Stimulated activated CD8-positive, alpha-beta memory T cell treated with anti-CD3 and anti-CD28 coated beads, Interleukin-15, amount 100 ng/mL, for 1 hour (primary cell): ENCODE measurements around the gene HECA.
"Not testable (repeated sequence)": the region's sequence is repeated elsewhere in the genome, so short reads cannot be mapped to it uniquely, and the experiment has no call there.

Experiments used
- DNase-seq: peaks from one replicate; pipeline ENCODE4 v3.0.0-alpha.2; 2020; ENCODE audit warnings: low read depth

Gene HECA

GRCh38 chr6:139135578-139136545 lies 982 bp downstream of the HECA start:
- no peak for DNase-seq

DNA sequence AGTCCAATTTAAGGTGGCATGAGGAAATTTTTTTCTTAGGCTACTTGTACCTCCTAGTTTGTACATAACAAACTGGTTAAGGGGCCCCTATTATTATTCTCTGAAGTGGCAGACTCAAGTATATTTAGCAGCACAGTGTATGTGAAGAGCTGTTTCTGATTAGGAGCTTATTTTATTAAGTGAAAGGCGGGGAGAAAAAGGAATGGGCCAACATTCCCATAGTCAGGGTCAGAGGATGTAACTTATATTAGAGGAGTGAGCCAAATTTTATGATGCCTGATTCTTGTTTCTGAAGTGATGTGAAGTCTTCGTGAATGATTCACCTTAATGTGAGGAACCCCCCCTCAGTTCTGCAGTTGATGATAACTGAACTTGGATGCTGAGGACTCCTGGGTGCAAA lies 2.8 kb downstream of the HECA start:
- DNase-seq, result no peak

- DNase-seq, result not testable (repeated sequence)
Observed at GRCh38 chr6:139140854-139141253, 6.0 kb downstream of the HECA start.

- no peak for DNase-seq
Observed at GRCh38 chr6:139142262-139142661, 7.4 kb downstream of the HECA start.

DNA sequence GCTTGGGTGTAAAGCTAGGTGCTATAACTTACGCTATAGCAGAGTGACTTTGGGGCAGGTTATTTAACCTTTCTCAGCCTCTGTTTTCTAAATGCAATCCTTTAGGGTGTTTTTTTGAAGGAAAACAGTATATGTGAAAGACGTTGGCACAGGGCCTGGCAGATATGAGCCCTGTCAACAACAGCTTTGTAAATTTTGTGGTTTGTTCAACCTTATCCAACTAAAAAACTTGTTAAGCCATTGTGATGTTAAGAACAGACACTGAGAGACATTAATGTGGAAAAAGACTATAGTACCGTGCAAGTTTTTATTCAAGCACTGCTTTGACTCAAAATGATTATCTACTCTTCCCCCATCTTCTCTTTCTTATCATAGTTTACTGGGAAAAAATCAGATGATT lies 8.2 kb downstream of the HECA start:
- DNase-seq, result no peak

GRCh38 chr6:139144490-139145085 lies 9.7 kb downstream of the HECA start:
- no peak for DNase-seq

DNA sequence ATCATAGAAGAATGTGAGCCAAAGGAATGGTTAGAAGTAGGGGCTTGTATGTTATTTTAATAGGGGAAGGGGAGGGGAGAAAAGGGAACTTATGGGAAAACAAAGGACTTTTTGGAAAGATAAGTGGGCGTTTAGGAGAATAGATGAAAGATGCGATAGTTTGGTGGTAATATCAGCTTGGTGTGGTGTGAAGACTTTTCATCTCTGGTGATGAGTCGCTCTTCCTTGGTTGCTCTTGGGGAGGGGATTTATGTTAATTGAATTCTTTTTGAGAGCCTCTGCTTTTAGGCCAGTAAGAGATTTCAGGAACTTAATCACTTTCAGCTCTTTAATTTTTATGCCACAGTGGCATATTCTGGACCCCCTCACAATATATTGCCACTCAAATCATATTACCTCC lies 10.8 kb downstream of the HECA start:
- no peak for DNase-seq

DNA sequence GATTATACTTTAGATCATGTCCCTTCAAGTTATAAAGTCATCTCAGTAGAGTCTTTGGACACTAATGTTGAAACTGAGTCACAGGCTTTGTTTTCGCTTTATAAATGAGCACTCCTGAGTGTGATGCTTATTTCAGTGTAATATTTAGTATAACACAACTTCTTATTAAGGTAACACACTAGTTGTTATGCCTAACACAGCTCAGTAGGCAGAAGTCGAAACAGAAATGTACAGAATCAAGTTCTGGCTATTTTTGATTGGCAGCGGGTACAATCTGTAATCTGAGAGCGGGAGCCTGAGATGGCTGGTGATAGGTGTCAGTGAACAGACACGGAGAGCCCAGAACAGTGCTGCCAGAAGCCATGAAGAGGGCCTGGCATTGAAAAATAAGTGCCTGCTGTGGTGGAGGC lies 11.4 kb downstream of the HECA start:
- no peak for DNase-seq

DNA sequence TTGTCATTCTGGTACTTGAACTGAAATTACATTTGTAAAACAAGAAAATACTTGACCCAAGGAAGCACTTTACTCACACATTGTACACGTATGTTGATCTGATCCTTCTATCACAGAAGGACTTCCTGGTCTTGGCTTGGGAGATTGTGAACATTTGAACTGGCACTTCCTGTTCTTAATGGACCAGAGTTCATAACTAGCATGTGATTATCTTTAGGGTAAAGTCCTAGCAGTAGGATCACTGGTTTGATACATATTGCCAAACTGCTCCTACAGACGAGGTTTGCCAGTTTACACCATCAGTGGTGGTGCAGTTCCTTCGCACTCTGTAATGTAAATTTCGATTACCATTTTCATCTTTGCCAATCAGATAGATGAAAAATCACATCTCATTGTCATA lies 12.7 kb downstream of the HECA start:
- DNase-seq, result no peak

DNA sequence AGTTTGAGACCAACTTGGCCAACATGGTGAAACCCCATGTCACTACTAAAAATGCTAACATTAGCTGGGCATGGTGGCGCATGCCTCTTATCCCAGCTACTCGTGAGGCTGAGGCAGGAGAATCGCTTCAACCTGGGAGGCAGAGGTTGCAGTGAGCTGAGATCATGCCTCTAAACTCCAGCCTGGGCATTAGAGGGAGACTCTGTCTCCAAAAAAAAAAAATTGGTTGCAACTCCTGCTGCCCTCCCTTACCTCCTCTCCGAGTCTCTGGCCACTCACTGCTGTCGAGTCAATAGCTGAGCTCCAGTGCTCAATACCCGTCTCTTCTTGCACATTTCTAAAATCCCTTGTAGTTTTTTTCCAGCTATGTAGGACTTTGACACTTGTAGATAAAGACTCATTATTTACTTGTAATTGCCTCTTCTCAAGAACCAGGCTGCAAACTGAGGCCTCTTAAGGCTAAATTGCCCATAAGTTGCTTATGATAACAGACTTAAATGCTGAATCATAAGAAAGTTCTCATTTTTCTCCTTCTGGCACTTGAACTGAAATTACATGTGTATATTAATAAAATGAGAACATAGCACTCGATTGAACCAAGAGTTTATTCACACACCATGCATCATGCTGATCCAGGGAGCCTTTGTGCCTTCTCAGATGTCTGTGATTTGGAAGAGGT lies 13.8 kb downstream of the HECA start:
- no peak for DNase-seq

GRCh38 chr6:139149383-139149782 lies 14.5 kb downstream of the HECA start:
- DNase-seq, result no peak

DNA sequence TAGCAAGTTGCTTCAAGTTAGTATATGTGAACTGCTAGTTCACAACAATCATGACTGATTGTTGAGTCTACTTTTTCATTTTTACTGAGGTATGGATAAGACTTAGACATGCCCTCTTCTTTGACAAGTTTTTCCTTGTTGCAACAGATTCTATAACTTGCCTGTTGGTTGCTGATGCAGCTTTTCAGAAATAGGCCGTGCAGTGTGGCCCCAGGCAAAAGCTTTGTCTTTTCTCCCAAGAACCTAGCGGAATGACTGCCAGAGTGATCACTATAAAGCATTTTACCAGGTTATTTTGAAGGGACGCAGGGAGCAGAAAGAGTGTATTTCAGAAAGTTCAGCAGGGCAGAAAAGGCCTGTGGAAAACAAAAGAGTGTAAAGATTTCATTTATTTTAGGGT lies 16.0 kb downstream of the HECA start:
- DNase-seq, result no peak

- DNase-seq, result no peak
Observed at GRCh38 chr6:139151425-139152087, 16.7 kb downstream of the HECA start.

DNA sequence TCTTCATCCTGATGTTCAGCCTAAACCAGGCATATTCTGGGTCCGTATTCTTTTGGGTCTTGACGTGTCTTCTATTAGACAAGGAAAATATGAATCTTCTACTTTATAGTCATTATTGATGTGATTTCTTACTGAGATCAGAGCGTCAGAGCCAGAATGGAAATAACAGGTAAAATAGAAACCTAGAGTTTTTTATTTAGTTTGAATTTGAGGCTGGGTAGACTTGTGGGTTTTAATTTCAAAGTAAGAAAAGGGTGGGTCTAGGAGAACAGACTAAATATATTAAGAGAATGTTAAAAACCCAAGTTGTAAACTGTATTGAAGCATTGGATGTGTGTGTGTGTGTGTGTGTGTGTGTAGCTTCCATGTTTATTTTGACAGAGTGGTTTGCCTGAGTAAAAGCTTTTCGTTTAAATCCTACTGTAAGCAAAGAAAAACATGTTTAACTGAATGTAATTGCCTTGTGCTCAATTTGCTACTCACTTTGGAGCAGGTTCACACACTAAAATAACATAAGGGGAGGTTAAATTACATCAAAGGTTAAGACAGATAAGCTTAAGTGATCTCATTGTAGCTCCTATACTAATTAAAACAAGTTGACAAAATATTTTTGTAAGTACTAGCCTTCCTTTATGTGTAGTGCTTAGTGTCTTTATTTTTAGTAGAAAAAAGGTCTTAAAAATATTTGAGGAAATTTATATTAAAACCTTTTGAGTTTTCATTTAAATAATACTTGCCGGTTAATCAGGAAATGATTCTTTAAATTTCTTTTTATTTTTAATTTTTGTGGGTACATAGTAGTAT lies 17.4 kb downstream of the HECA start:
- no peak for DNase-seq

DNA sequence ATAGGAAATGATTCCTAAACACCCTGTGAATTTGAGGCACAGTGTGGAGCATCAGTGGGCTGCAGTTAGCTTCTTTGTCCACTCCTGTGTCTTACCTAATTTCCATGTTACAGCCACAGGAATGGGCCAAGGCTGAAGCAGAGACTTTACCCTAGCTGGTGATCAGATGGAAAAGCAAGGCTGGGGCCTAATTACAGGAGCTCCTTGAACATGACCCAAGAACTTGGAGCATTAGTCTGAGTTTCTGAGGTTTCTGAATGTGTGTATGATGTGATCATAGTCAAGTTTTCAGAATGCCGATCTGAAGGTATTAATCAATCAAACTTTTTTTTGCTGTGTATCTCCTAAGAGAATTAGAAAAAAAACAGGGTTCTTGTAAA lies 18.0 kb downstream of the HECA start:
- no peak for DNase-seq

- DNase-seq, result no peak
Observed at GRCh38 chr6:139153855-139154254, 19.0 kb downstream of the HECA start.

DNA sequence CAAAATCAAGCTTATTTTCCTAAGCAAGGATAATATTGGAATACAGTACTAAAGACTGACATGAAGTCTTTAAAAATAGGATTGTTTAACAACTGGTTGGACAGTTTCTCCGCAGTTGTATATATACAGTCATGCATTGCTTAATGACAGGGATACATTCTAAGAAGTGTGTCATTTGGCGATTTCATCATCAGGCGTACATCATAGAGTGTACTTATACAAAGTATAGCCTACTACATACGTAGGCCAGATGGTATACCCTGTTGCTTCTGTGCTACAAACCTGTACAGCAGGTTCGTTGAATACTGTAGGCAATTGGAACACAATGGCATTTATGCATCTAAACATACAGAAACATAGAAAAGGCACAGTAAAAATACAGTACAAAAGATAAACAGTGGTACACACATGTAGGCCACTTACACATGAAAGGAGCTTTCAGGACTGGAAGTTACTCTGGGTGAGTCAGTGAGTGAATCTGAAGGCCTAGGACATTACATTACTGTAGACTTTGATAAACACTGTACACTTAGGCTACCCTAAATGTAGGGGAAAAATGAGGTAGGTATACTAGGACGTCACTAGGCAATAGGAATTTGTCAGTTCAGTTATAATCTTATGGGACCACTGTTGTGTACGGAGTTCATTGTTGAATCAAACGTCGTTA lies 20.1 kb downstream of the HECA start:
- no peak for DNase-seq

DNA sequence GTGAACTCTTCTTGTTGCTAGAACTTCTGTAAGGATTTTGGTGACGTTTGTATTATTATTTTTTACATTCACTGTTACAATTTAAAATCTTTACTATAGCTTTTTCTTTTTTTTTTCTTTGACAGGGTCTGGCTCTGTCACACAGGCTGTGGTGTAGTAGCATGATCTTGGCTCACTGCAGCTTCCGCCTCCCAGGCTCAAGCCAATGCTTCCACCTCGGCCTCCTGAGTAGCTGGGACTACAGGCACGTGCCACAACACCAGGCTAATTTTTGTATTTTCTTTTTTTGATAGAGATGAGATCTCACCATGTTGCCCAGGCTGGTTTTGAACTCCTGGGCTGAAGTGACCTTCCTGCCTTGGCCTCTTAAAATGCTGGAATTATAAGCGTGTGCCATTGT lies 21.2 kb downstream of the HECA start:
- no peak for DNase-seq

DNA sequence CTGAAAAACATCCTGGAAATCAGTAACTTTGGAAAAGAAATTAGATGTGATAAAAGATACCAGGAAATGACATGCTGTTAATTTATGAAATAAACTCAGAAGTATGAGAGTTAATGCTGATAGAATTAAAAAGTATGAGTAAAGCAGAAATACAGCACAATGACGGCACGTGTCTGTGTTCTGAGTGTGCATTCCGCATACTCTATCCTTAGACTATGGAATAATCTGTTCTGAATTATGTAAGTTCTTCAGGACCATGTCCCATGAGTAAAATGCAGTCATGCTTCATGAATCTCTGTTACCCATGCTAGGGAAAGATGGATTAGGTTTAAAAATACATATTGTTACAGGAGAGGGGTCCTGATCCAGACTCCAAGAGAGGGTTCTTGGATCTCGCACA lies 21.7 kb downstream of the HECA start:
- DNase-seq, result no peak

DNA sequence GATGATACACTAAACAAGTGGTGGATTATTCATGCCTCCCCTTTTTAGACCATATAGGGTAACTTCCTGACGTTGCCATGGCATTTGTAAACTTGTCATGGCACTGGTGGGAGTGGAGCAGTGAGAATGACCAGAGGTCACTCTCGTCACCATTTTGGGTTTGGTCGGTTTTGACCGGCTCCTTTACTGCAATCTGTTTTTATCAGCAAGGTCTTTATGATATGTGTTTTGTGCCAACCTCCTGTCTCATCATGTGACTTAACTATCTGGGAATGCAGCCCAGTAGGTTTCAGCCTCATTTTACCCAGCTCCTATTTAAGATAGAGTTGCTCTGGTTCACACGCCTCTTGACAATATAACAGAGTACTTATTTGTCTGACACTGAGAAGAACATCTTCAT lies 22.2 kb downstream of the HECA start:
- DNase-seq, result not testable (repeated sequence)

DNA sequence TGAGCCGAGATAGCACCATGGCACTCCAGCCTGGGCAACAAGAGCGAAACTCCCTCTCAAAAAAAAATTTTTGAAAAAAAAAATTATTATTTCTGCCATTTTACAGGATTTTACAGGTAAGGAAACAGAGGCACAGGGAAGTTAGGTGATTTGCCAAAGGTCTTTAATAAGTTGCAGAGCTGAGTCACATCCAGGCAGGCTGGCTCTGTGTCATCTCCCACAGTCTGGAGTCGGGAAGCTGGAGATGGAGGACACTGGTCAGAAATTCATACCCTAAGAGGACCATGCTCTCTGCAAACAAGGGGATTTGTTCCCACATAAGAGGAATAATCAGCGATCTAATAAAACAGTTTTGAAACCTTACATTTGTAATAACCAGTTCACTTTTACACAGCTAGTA lies 24.1 kb downstream of the HECA start:
- no peak for DNase-seq
